Measurements from ENCODE around the gene CRIM1. TPM values are rescaled to one million over a fixed set of nuclear protein-coding genes. Genes with fewer than 3 reads are reported as not detected.

CRIM1 gene
- total and polyA plus RNA-seq, 5 donors from 2014 or later = 0.15 to 2.7 (median 0.74) TPM

DNA sequence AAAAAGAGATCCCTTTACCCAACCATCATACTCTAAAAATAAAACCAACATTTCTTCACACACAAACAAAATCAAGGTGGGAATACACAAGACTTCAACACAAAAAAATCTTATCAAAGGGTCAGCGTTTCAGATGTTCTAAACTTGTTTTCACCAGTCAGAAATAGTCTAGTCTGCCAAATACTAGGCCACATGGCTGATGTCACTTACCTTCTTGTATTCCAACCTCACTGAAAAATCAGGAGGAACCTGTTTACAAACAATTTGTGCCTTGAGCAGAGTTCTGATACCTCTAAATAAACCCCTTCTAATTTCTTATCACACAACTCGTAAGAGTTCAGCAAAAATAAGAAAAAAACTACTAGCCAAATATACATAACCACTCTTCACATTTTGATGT is 222.3 kb downstream of the CRIM1 start:
- Histone ChIP-seq H3K36me3 (ENCODE audit: control insufficient read depth, insufficient read depth, low read length) (peaks cover 67% of the 10 kb centered on the region), H3K4me3 (ENCODE audit: low read depth, low read length) (no peak overlapping the region), H3K4me1 (ENCODE audit: control insufficient read depth, insufficient read depth, low read length, poor library complexity, severe bottlenecking) (no peaks in the 10 kb centered on the region), H3K27me3 (ENCODE audit: control insufficient read depth, insufficient read depth, low read length) (no peaks in the 10 kb centered on the region), H3K27ac (ENCODE audit: insufficient read depth, low read length, poor library complexity, severe bottlenecking) (no peak overlapping the region), H3K9me3 (ENCODE audit: control insufficient read depth in 2 of 2, low read length in 2 of 2) (no peaks in the 10 kb centered on the region)
- Mint-ChIP-seq H3K4me1 (peaks cover 4 to 11% (median 8%) of the 10 kb centered on the region in 4 donors), H3K9me3 (no peaks in the 10 kb centered on the region), H3K36me3 (peaks cover 86% of the 10 kb centered on the region), H3K27me3 (no peaks in the 10 kb centered on the region), H3K4me3 (peak overlapping the region in 1 of 4 donors; percentile 77), H3K27ac (peak overlapping the region in 1 of 3 donors; percentile 83)
- ATAC-seq (ENCODE audit: low read depth in 2 of 2) (no peak), DNase-seq (no peak)

DNA sequence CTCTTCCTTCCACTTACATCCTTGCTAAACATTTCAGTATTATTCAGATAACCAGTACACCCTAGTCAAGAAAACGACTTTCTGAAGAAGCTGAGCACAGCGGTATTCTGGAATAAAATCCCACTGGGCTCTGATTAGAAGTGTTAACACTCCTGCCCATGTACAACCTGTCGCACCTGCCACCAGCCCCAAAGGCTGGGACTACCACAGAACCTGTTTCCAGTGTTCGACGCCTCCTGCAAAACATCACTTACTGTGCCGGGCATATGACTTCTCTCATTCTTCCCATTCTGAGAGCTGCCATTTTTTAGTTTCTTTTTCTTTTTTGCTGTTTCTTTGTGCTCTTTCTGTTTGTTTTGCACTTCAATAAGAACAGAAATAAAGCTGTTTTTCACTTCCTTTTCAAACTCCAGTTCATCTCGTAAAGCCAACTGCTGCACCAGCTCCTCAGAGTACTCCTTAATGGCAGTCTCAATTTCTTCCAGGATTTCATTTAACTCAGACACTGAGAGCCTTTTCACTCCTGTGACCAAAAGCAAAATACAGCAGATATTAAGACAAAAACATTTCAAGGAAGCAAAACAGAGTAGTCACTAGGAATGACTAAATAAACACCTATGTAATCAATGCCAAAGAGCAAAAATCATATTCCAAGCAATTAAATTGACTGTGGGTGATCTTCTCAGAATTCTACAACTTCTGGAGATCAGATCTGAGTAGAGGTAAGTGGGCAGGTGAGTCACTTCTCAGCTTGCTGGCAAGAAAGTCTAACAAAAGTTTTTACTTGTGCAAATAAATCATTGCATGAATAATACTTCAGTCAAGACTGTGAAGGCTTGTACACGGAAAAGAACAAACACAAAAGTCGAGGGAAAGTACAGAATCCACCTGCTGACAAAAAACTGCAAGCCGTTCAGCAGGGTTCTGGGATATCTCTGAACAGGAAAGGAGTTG is 223.0 kb downstream of the CRIM1 start:
- Histone ChIP-seq H3K36me3 (ENCODE audit: control insufficient read depth, insufficient read depth, low read length) (peaks cover 73% of the 10 kb centered on the region), H3K9me3 (ENCODE audit: control insufficient read depth in 2 of 2, low read length in 2 of 2) (no peaks in the 10 kb centered on the region), H3K4me3 (ENCODE audit: low read depth, low read length) (no peak overlapping the region), H3K27ac (ENCODE audit: insufficient read depth, low read length, poor library complexity, severe bottlenecking) (no peak overlapping the region), H3K4me1 (ENCODE audit: control insufficient read depth, insufficient read depth, low read length, poor library complexity, severe bottlenecking) (no peaks in the 10 kb centered on the region), H3K27me3 (ENCODE audit: control insufficient read depth, insufficient read depth, low read length) (no peaks in the 10 kb centered on the region)
- Mint-ChIP-seq H3K27me3 (no peaks in the 10 kb centered on the region), H3K4me1 (peaks cover 3 to 12% (median 6%) of the 10 kb centered on the region in 4 donors), H3K4me3 (no peak overlapping the region), H3K27ac (peak overlapping the region in 2 of 3 donors; percentile 3 to 83), H3K9me3 (no peaks in the 10 kb centered on the region), H3K36me3 (peaks cover 86% of the 10 kb centered on the region)
- DNase-seq (peak in 1 of 3 donors; percentile 13), ATAC-seq (ENCODE audit: low read depth in 2 of 2) (no peak)

DNA sequence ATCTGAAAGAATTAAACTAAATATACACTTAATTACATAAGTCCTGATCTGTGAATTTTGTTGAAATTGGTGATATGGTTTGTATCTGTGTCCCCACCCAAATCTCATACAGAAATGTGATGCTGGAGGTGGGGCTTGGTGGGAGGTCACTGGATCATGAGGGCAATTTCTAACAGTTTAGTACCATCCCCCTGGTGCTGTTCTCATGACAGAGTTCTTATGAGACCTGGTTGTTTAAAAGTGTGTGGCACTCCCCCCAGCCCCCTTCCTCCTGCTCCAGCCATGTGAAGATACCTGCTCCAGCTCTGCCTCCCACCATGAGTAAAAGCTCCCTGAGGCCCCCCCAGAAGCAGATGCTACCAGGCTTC is 223.7 kb downstream of the CRIM1 start:
- Histone ChIP-seq H3K27ac (ENCODE audit: insufficient read depth, low read length, poor library complexity, severe bottlenecking) (no peak overlapping the region), H3K36me3 (ENCODE audit: control insufficient read depth, insufficient read depth, low read length) (peaks cover 78% of the 10 kb centered on the region), H3K27me3 (ENCODE audit: control insufficient read depth, insufficient read depth, low read length) (no peaks in the 10 kb centered on the region), H3K4me3 (ENCODE audit: low read depth, low read length) (no peak overlapping the region), H3K9me3 (ENCODE audit: control insufficient read depth in 2 of 2, low read length in 2 of 2) (no peaks in the 10 kb centered on the region), H3K4me1 (ENCODE audit: control insufficient read depth, insufficient read depth, low read length, poor library complexity, severe bottlenecking) (no peaks in the 10 kb centered on the region)
- Mint-ChIP-seq H3K36me3 (peaks cover 86% of the 10 kb centered on the region), H3K9me3 (no peaks in the 10 kb centered on the region), H3K27me3 (no peaks in the 10 kb centered on the region), H3K27ac (peak overlapping the region in 1 of 3 donors; percentile 3), H3K4me3 (no peak overlapping the region), H3K4me1 (peaks cover 0 to 18% (median 6%) of the 10 kb centered on the region in 4 donors)
- no peak for ATAC-seq (ENCODE audit: low read depth in 2 of 2)
- no peak for DNase-seq

DNA sequence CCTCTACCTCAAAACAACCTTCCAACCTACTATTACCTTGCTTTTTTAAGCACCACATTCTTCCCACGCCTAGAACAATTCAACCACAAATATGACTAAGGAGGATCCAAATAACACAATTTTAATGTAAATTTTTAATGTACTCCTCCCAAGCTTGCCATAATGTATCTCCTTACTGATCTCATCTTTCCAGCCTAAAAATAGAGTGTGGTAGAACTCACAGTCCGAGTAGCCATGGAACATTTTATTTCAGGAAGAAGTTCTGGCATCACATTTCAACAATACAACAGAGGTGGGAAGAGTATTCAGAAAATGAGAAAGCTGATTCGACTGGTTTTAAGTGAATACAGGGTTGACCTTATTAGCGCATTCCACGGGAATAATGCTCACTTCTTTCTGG is 227.0 kb downstream of the CRIM1 start:
- Mint-ChIP-seq H3K36me3 (peaks cover 91% of the 10 kb centered on the region), H3K4me1 (peaks cover 3 to 32% (median 9%) of the 10 kb centered on the region in 4 donors), H3K4me3 (no peak overlapping the region), H3K27ac (peak overlapping the region in 1 of 3 donors; percentile 17), H3K9me3 (no peaks in the 10 kb centered on the region), H3K27me3 (no peaks in the 10 kb centered on the region)
- ATAC-seq (ENCODE audit: low read depth in 2 of 2) (no peak), DNase-seq (no peak)
- Histone ChIP-seq H3K4me1 (ENCODE audit: control insufficient read depth, insufficient read depth, low read length, poor library complexity, severe bottlenecking) (no peaks in the 10 kb centered on the region), H3K27ac (ENCODE audit: insufficient read depth, low read length, poor library complexity, severe bottlenecking) (no peak overlapping the region), H3K27me3 (ENCODE audit: control insufficient read depth, insufficient read depth, low read length) (no peaks in the 10 kb centered on the region), H3K4me3 (ENCODE audit: low read depth, low read length) (no peak overlapping the region), H3K9me3 (ENCODE audit: control insufficient read depth in 2 of 2, low read length in 2 of 2) (no peaks in the 10 kb centered on the region), H3K36me3 (ENCODE audit: control insufficient read depth, insufficient read depth, low read length) (peaks cover 82% of the 10 kb centered on the region)

DNA sequence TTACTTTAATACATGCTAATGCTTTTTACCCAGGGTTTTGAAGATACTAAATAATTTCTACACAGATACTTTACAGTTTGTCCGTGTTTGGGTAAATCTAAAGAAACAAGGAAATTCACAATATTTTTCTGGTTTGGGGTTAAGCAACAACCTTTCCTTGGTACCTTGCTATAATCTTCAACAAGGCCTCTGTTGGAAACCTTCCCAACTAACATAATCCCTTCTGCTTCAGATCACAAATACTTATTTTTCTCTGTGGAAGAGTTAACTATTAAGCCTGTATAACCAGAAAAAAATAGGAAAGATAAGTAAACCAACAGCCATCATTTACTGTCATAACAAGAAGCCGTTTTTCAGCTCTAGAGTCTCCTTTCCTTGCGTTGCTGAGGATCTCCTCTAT is 227.4 kb downstream of the CRIM1 start:
- H3K4me1 ChIP-seq (ENCODE audit: control insufficient read depth, insufficient read depth, low read length, poor library complexity, severe bottlenecking) = no peaks in the 10 kb centered on the region
- ATAC-seq (ENCODE audit: low read depth in 2 of 2) (no peak), DNase-seq (no peak)
- no peaks in the 10 kb centered on the region for H3K9me3 Mint-ChIP-seq
- no peaks in the 10 kb centered on the region for H3K27me3 ChIP-seq (ENCODE audit: control insufficient read depth, insufficient read depth, low read length)
- no peak overlapping the region for H3K27ac Mint-ChIP-seq
- H3K36me3 Mint-ChIP-seq = peaks cover 87% of the 10 kb centered on the region
- H3K4me1 Mint-ChIP-seq = peaks cover 3 to 32% (median 9%) of the 10 kb centered on the region in 4 donors
- H3K9me3 ChIP-seq (ENCODE audit: control insufficient read depth in 2 of 2, low read length in 2 of 2) = no peaks in the 10 kb centered on the region
- no peak overlapping the region for H3K4me3 Mint-ChIP-seq
- no peaks in the 10 kb centered on the region for H3K27me3 Mint-ChIP-seq
- no peak overlapping the region for H3K4me3 ChIP-seq (ENCODE audit: low read depth, low read length)
- peaks cover 78% of the 10 kb centered on the region for H3K36me3 ChIP-seq (ENCODE audit: control insufficient read depth, insufficient read depth, low read length)
- no peak overlapping the region for H3K27ac ChIP-seq (ENCODE audit: insufficient read depth, low read length, poor library complexity, severe bottlenecking)

DNA sequence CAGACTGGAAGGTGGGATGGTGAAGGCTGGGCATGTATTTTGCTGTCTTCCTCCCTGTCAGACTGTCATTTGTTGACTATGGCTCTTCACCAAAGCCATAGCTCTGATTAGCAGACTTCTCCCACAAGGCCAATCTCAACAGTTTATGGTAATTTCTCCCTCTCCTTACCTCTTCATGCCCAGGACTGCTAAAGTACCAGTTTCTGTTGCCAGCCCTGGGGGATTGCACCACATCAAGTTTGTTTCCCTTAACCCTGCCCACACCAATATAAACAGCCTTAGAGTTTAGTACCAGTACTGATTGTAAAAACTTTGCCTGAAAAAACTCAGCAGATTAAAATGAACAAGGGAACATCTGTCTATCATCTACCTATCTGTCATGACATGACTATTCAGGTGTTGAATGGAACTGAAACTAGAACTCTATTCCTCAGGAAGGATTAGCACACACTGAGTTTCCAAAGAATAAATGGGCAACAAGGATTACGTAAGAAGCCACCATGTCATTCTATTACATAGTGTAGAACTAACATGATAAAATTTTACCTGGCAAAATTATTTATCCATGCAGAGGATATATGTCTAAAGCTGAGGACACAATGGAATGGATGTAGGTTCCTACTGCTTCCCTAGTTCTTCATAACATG is 228.7 kb downstream of the CRIM1 start:
- H3K36me3 ChIP-seq (ENCODE audit: control insufficient read depth, insufficient read depth, low read length) = peaks cover 75% of the 10 kb centered on the region
- H3K4me3 Mint-ChIP-seq = no peak overlapping the region
- H3K27ac ChIP-seq (ENCODE audit: insufficient read depth, low read length, poor library complexity, severe bottlenecking) = no peak overlapping the region

DNA sequence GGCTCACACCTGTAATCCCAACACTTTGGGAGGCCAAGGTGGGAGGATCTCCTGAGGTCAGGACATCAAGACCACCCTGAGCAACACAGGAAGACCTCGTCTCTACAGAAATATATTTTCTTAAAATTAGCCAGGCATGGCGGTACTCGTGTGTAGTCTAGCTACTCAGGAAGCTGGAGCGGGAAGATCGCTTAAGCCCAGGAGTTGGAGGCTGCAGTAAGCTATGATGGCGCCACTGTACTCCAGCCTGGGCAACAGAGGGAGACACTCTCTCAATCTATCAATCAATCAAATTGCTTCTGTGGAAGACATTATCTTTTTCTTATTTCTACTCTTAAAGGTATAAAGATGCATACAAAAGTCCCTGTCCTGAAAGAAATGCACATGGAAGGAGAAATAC is 231.1 kb downstream of the CRIM1 start:
- ATAC-seq (ENCODE audit: low read depth in 2 of 2) = no peak
- H3K4me1 ChIP-seq (ENCODE audit: control insufficient read depth, insufficient read depth, low read length, poor library complexity, severe bottlenecking) = no peaks in the 10 kb centered on the region
- H3K9me3 Mint-ChIP-seq = no peaks in the 10 kb centered on the region
- H3K9me3 ChIP-seq (ENCODE audit: control insufficient read depth in 2 of 2, low read length in 2 of 2) = no peaks in the 10 kb centered on the region
- H3K27ac Mint-ChIP-seq = no peak overlapping the region
- no peak overlapping the region for H3K4me3 ChIP-seq (ENCODE audit: low read depth, low read length)
- no peaks in the 10 kb centered on the region for H3K27me3 Mint-ChIP-seq
- H3K36me3 Mint-ChIP-seq = peaks cover 62% of the 10 kb centered on the region
- H3K27me3 ChIP-seq (ENCODE audit: control insufficient read depth, insufficient read depth, low read length) = no peaks in the 10 kb centered on the region
- H3K27ac ChIP-seq (ENCODE audit: insufficient read depth, low read length, poor library complexity, severe bottlenecking) = no peak overlapping the region
- H3K36me3 ChIP-seq (ENCODE audit: control insufficient read depth, insufficient read depth, low read length) = peaks cover 67% of the 10 kb centered on the region
- peaks cover 17 to 36% (median 18%) of the 10 kb centered on the region in 4 donors for H3K4me1 Mint-ChIP-seq
- no peak overlapping the region for H3K4me3 Mint-ChIP-seq
- DNase-seq = no peak

More for the DNA sequence above, 228.7 kb downstream of the CRIM1 start:
- H3K4me1 ChIP-seq (ENCODE audit: control insufficient read depth, insufficient read depth, low read length, poor library complexity, severe bottlenecking) = no peaks in the 10 kb centered on the region
- H3K4me1 Mint-ChIP-seq = peaks cover 3 to 28% (median 8%) of the 10 kb centered on the region in 4 donors
- no peak for ATAC-seq (ENCODE audit: low read depth in 2 of 2)
- H3K9me3 ChIP-seq (ENCODE audit: control insufficient read depth in 2 of 2, low read length in 2 of 2) = no peaks in the 10 kb centered on the region
- DNase-seq = no peak
- H3K4me3 ChIP-seq (ENCODE audit: low read depth, low read length) = no peak overlapping the region
- peaks cover 78% of the 10 kb centered on the region for H3K36me3 Mint-ChIP-seq
- peak overlapping the region in 1 of 3 donors; percentile 38 for H3K27ac Mint-ChIP-seq
- no peaks in the 10 kb centered on the region for H3K27me3 Mint-ChIP-seq
- no peaks in the 10 kb centered on the region for H3K27me3 ChIP-seq (ENCODE audit: control insufficient read depth, insufficient read depth, low read length)
- H3K9me3 Mint-ChIP-seq = no peaks in the 10 kb centered on the region
